ENCODE measurements around the gene UBE2Q1. TPM values are rescaled to one million over a fixed set of nuclear protein-coding genes. Genes with fewer than 3 reads are reported as not detected.

Gene UBE2Q1
- total and polyA plus RNA-seq, 2 experiments from 2014 or later = 5.7 to 37.9 TPM

DNA sequence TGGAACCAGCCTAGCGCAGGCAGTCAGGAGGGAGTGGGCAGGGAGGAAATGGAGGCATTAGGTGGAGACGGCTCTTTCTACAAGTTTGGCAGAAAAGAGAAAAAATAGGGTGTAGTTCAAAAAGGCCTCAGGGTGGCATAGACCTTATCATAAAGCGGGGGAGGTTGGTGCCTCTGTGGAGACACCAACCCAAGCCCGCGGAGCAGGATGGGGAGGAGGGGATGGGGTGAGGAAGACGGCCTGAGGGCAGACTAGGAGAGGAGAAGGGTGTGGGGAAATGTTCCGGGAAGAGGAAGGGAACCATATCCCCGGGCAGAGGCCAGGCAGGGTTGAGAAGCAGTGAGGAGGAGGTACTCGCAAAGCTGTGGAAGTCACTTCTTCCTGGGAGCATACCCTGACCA, 38.9 kb downstream of the UBE2Q1 start:
- Histone ChIP-seq H3K9me2 (ENCODE audit: insufficient read depth) (no peaks in the 10 kb centered on the region), H3F3A (ENCODE audit: insufficient read depth) (no peaks in the 10 kb centered on the region), H3K4me2 (ENCODE audit: unreplicated experiment) (no peak overlapping the region), H3K27ac (no peak overlapping the region), H4K20me1 (ENCODE audit: insufficient read depth) (no peaks in the 10 kb centered on the region), H3K79me2 (ENCODE audit: insufficient read depth) (no peaks in the 10 kb centered on the region), H3K9me3 (ENCODE audit: low read depth) (no peaks in the 10 kb centered on the region), H3K9ac (no peak overlapping the region), H3K4me1 (ENCODE audit: insufficient read depth) (no peaks in the 10 kb centered on the region), H3K4me3 (no peak overlapping the region), H3K36me3 (ENCODE audit: low read depth) (no peaks in the 10 kb centered on the region), H3K27me3 (replicated peaks; ENCODE audit: insufficient read depth) (peaks cover 9% of the 10 kb centered on the region), H2AFZ (no peak overlapping the region)
- WGBS, 2 experiments (ENCODE audit: low coverage in 1 of 2, low lambda C conversion rate in 2 of 2, missing lambda C conversion rate in 2 of 2) = 56% methylated on average over 9 of the region's 9 CpGs
- in situ Hi-C loops (cut with MboI) = no loop called here
- TF ChIP-seq EZH2phosphoT487 (IDR thresholded peaks at IDR 0.05; ENCODE audit: insufficient read depth, low read depth) (no peak), EZH2 (IDR thresholded peaks at IDR 0.05; ENCODE audit: insufficient read depth, poor library complexity, severe bottlenecking) (no peak)
- DNase-seq = no peak

DNA sequence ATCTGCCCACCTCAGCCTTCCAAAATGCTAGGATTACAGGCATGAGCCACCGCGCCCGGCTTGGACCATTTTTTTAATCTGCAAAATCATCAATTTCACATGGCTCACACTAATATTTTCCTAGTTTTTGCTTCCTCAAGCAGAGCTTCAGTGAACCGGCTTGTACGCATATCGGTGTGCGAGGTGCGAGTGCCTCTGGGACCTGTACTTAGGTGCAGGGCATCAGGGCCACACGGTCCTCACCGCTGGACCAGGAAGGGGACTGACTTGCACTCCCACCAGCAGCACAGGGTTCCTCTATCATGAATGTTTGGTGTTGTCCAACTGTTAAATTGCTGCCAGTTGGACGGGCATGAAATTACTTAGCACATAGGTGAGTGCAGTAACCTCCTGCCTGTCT, 40.8 kb downstream of the UBE2Q1 start:
- Histone ChIP-seq H3K27ac (no peak overlapping the region), H3K9me2 (ENCODE audit: insufficient read depth) (no peaks in the 10 kb centered on the region), H4K20me1 (ENCODE audit: insufficient read depth) (no peaks in the 10 kb centered on the region), H3K9ac (no peak overlapping the region), H3K36me3 (ENCODE audit: low read depth) (no peaks in the 10 kb centered on the region), H3K4me2 (ENCODE audit: unreplicated experiment) (no peak overlapping the region), H3K79me2 (ENCODE audit: insufficient read depth) (no peaks in the 10 kb centered on the region), H2AFZ (no peak overlapping the region), H3K9me3 (ENCODE audit: low read depth) (no peaks in the 10 kb centered on the region), H3K4me3 (no peak overlapping the region), H3K4me1 (ENCODE audit: insufficient read depth) (no peaks in the 10 kb centered on the region), H3F3A (ENCODE audit: insufficient read depth) (no peaks in the 10 kb centered on the region), H3K27me3 (replicated peaks; ENCODE audit: insufficient read depth) (peaks cover 22% of the 10 kb centered on the region)
- 82 to 89% methylated on average over 11 of the region's 11 CpGs for WGBS, 2 experiments (ENCODE audit: low coverage in 1 of 2, low lambda C conversion rate in 2 of 2, missing lambda C conversion rate in 2 of 2)
- DNase-seq = no peak
- in situ Hi-C loops (cut with MboI) = no loop called here
- TF ChIP-seq EZH2 (IDR thresholded peaks at IDR 0.05; ENCODE audit: insufficient read depth, poor library complexity, severe bottlenecking) = no peak
- TF ChIP-seq EZH2phosphoT487 (IDR thresholded peaks at IDR 0.05; ENCODE audit: insufficient read depth, low read depth) = no peak

DNA sequence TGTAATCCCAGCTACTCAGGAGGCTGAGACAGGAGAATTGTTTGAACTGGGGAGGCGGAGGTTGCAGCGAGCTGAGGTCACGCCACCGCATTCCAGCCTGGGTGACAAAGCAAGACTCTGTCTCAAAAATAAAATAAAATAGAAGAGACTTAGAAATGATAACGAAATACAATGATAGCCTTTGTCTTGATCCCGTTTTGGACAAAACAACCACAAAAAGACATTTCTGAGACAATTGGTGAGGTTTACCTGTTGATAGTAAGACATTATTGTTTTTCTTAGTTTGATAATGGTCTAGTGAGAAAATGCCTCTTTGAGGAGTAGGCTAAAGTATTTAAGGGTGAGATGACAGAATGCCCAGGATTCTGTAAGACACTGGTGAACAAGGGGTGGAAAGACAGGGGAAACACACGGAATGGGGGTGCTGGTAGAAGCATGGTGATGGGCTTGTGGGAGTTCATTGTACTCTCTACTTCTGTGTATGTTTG, 44.4 kb downstream of the UBE2Q1 start:
- no peaks in the 10 kb centered on the region for H3K36me3 ChIP-seq (ENCODE audit: low read depth)
- H3K4me3 ChIP-seq = no peak overlapping the region
- peaks cover 33% of the 10 kb centered on the region for H3K27me3 ChIP-seq (replicated peaks; ENCODE audit: insufficient read depth)
- H3K9me2 ChIP-seq (ENCODE audit: insufficient read depth) = no peaks in the 10 kb centered on the region
- WGBS, 2 experiments (ENCODE audit: low coverage in 1 of 2, low lambda C conversion rate in 2 of 2, missing lambda C conversion rate in 2 of 2) = 73 to 82% methylated on average over 7 of the region's 7 CpGs
- in situ Hi-C loops (cut with MboI) = no loop called here
- no peak overlapping the region for H3K27ac ChIP-seq
- no peak overlapping the region for H2AFZ ChIP-seq
- DNase-seq = no peak
- no peaks in the 10 kb centered on the region for H3K4me1 ChIP-seq (ENCODE audit: insufficient read depth)
- H4K20me1 ChIP-seq (ENCODE audit: insufficient read depth) = no peaks in the 10 kb centered on the region
- no peak overlapping the region for H3K4me2 ChIP-seq (ENCODE audit: unreplicated experiment)
- H3K79me2 ChIP-seq (ENCODE audit: insufficient read depth) = no peaks in the 10 kb centered on the region
- no peaks in the 10 kb centered on the region for H3F3A ChIP-seq (ENCODE audit: insufficient read depth)
- TF ChIP-seq EZH2 (IDR thresholded peaks at IDR 0.05; ENCODE audit: insufficient read depth, poor library complexity, severe bottlenecking) = no peak
- no peak for TF ChIP-seq EZH2phosphoT487 (IDR thresholded peaks at IDR 0.05; ENCODE audit: insufficient read depth, low read depth)
- H3K9ac ChIP-seq = no peak overlapping the region
- no peaks in the 10 kb centered on the region for H3K9me3 ChIP-seq (ENCODE audit: low read depth)

DNA sequence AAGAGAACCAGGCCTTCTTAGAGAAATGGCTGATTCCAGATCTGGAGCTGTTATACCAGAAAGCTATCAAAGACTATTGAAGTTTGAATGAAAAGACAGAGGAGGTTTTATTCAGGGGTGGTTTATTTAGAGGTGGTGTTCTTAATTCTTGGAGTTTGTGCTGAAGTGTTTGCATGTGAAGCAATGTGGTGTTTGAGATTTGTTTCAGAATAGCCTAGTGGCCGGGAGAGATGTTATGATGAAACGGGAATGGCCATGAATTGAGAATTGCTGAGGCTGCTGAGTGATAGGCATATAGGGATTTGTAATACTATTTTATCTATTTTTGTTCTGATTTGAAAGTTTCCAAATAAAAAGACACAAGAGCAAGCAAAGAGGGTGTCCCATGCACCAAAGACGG, 45.7 kb downstream of the UBE2Q1 start:
- WGBS, 2 experiments (ENCODE audit: low coverage in 1 of 2, low lambda C conversion rate in 2 of 2, missing lambda C conversion rate in 2 of 2) = 78 to 93% methylated on average over 3 of the region's 3 CpGs
- H3K79me2 ChIP-seq (ENCODE audit: insufficient read depth) = no peaks in the 10 kb centered on the region
- H3K9me2 ChIP-seq (ENCODE audit: insufficient read depth) = no peaks in the 10 kb centered on the region
- in situ Hi-C loops (cut with MboI) = no loop called here
- no peak overlapping the region for H3K4me2 ChIP-seq (ENCODE audit: unreplicated experiment)
- no peaks in the 10 kb centered on the region for H3K36me3 ChIP-seq (ENCODE audit: low read depth)
- H2AFZ ChIP-seq = no peak overlapping the region
- no peak overlapping the region for H3K4me3 ChIP-seq
- H3K4me1 ChIP-seq (ENCODE audit: insufficient read depth) = no peaks in the 10 kb centered on the region
- peaks cover 34% of the 10 kb centered on the region for H3K27me3 ChIP-seq (replicated peaks; ENCODE audit: insufficient read depth)
- H4K20me1 ChIP-seq (ENCODE audit: insufficient read depth) = no peaks in the 10 kb centered on the region
- no peak overlapping the region for H3K27ac ChIP-seq
- no peak overlapping the region for H3K9ac ChIP-seq
- no peak for DNase-seq
- H3F3A ChIP-seq (ENCODE audit: insufficient read depth) = no peaks in the 10 kb centered on the region
- H3K9me3 ChIP-seq (ENCODE audit: low read depth) = no peaks in the 10 kb centered on the region
- TF ChIP-seq EZH2 (IDR thresholded peaks at IDR 0.05; ENCODE audit: insufficient read depth, poor library complexity, severe bottlenecking) (no peak), EZH2phosphoT487 (IDR thresholded peaks at IDR 0.05; ENCODE audit: insufficient read depth, low read depth) (no peak)

DNA sequence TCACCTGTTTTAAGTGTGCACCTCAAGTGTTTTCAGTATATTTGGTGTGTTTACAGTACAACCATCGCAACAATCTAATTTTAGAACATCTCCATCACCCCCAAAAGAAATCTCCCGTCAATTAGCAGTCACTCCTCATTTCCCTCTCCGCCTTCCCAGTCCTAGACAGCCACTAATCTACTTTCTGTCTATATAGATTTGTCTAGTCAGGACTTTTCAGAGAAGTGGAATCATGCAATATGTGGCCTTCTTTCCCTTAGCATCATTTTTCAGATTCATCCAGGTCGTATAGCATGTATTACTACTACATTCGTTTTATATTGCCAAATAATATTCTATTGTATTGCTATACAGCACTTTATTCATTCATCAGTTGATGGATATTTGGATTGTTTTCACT, 54.6 kb downstream of the UBE2Q1 start:
- in situ Hi-C loops (cut with MboI) = no loop called here
- H3F3A ChIP-seq (ENCODE audit: insufficient read depth) = no peaks in the 10 kb centered on the region
- WGBS, 2 experiments (ENCODE audit: low coverage in 1 of 2, low lambda C conversion rate in 2 of 2, missing lambda C conversion rate in 2 of 2) = 73 to 74% methylated on average over 5 of the region's 5 CpGs
- TF ChIP-seq EZH2phosphoT487 (IDR thresholded peaks at IDR 0.05; ENCODE audit: insufficient read depth, low read depth) (no peak), EZH2 (IDR thresholded peaks at IDR 0.05; ENCODE audit: insufficient read depth, poor library complexity, severe bottlenecking) (no peak)
- no peaks in the 10 kb centered on the region for H3K36me3 ChIP-seq (ENCODE audit: low read depth)
- H3K4me2 ChIP-seq (ENCODE audit: unreplicated experiment) = no peak overlapping the region
- H3K9me3 ChIP-seq (ENCODE audit: low read depth) = no peaks in the 10 kb centered on the region
- no peak overlapping the region for H3K27ac ChIP-seq
- H3K4me3 ChIP-seq = no peak overlapping the region
- H4K20me1 ChIP-seq (ENCODE audit: insufficient read depth) = no peaks in the 10 kb centered on the region
- H3K79me2 ChIP-seq (ENCODE audit: insufficient read depth) = no peaks in the 10 kb centered on the region
- H3K27me3 ChIP-seq (replicated peaks; ENCODE audit: insufficient read depth) = peaks cover 61% of the 10 kb centered on the region
- no peak overlapping the region for H3K9ac ChIP-seq
- no peak overlapping the region for H2AFZ ChIP-seq
- no peak for DNase-seq
- H3K4me1 ChIP-seq (ENCODE audit: insufficient read depth) = no peaks in the 10 kb centered on the region
- no peaks in the 10 kb centered on the region for H3K9me2 ChIP-seq (ENCODE audit: insufficient read depth)

Measured in GM23248 (cell line).